ENCODE measurements around the gene ADAM10. TPM values are rescaled to one million over a fixed set of nuclear protein-coding genes. Genes with fewer than 3 reads are reported as not detected.

ADAM10 gene
- total RNA-seq, 2 experiments from 2014 or later: 61.9 to 103 TPM

DNA sequence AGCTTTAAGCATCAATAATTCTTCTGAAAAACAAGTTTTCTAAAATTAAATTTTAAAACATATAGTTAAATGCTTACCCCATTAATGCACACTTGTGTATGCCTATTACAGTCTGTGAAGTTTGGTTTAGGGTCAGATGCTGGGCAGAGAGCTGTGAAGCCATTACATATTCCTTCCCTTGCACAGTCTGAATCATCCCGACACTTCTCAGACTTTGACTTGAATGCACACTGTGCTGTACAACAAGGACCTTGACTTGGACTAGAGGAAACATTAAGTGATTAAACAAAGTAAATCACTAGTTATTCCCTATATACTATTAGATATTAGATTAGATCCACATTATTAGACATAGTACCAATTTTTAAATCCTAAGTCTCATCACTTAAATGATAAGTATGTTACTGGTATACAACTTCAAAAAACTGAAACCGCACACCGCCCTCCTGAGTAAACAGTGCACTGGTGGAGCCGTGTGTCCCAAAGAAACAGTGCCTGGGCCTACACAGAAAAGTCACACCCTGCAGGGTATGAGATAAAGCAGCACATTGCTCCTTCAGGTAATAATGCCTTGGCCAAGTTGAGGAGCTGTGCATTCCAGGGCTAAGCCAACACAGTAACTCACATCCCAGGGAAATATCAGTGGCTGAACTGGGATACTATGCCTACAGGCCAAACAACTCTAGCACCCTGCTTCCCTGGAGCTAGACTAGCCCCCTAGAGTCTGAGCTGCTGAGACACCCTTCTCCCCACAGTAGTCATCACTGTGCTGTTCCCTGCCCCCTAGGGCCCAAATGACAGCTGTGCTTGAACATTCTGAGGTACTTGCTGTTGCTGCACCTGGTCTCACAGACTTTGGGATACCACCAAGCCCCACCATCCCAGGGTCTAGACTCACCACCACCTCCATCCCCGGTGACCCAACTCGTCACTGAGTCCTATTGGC lies 137.5 kb downstream of the ADAM10 start:
- no peaks in the 10 kb centered on the region for H3K79me2 ChIP-seq (ENCODE audit: insufficient read depth, low read depth, low read length)
- DNase-seq (ENCODE audit: low spot score): no peak
- H3K4me3 ChIP-seq (ENCODE audit: low read depth, low read length, poor library complexity, severe bottlenecking): no peak overlapping the region
- H3K27ac ChIP-seq (ENCODE audit: low read depth, low read length, poor library complexity, severe bottlenecking): no peak overlapping the region
- H3K9me3 ChIP-seq (ENCODE audit: low read length): peaks cover 7% of the 10 kb centered on the region; the same call in 1 of the 2 replicates
- intact Hi-C loops (cut with micrococcal nuclease; ENCODE audit: unreplicated experiment): no loop called here
- H4K20me1 ChIP-seq (ENCODE audit: insufficient read depth, low read length): no peaks in the 10 kb centered on the region
- H3K9me2 ChIP-seq (ENCODE audit: insufficient read depth, low read length): no peaks in the 10 kb centered on the region
- POLR2A ChIA-PET: interaction anchor here (0.7 to 1.1 kb wide), 3 partner anchors 23 to 1820 kb away, joined by 3 read pairs; partner anchors contain the start of gene MINDY2
- H2AFZ ChIP-seq (ENCODE audit: low read length): no peak overlapping the region
- peaks cover 80% of the 10 kb centered on the region for H3K36me3 ChIP-seq (ENCODE audit: insufficient read depth, low read length)
- CTCF ChIA-PET (ENCODE audit: unreplicated experiment): no interaction called here
- no peaks in the 10 kb centered on the region for H3K4me1 ChIP-seq (ENCODE audit: insufficient read depth, low read length, poor library complexity, severe bottlenecking)
- H3K4me2 ChIP-seq (ENCODE audit: low read length): no peak overlapping the region
- BruUV-seq (replicated peaks): no TSS peak
- no peak for TF ChIP-seq EZH2phosphoT487 (IDR thresholded peaks at IDR 0.05; ENCODE audit: borderline replicate concordance, low read depth, low read length)
- TF ChIP-seq, protein P1, sequence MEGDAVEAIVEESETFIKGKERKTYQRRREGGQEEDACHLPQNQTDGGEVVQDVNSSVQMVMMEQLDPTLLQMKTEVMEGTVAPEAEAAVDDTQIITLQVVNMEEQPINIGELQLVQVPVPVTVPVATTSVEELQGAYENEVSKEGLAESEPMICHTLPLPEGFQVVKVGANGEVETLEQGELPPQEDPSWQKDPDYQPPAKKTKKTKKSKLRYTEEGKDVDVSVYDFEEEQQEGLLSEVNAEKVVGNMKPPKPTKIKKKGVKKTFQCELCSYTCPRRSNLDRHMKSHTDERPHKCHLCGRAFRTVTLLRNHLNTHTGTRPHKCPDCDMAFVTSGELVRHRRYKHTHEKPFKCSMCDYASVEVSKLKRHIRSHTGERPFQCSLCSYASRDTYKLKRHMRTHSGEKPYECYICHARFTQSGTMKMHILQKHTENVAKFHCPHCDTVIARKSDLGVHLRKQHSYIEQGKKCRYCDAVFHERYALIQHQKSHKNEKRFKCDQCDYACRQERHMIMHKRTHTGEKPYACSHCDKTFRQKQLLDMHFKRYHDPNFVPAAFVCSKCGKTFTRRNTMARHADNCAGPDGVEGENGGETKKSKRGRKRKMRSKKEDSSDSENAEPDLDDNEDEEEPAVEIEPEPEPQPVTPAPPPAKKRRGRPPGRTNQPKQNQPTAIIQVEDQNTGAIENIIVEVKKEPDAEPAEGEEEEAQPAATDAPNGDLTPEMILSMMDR (conservative IDR thresholded peaks at IDR 0.05; ENCODE audit: low read length): no peak

DNA sequence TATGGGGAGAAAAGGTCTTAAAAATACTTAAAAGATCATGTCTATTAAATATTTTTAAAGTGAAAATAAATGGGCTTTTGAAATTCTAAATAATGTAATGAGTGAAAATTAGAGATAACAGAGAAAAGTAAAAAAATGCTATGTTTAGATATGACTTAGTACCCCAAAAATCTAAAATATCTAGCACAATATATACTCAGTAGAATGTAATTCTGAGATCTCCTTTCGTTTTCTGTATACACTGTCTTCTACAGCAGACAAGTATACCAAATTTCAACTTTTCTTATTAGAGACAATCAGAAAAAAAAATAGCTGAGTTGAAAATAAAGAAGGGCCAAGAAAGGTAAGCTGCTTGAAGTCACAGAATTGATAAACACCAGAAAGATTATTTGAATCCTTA lies 140.8 kb downstream of the ADAM10 start:
- no peaks in the 10 kb centered on the region for H3K9me2 ChIP-seq (ENCODE audit: insufficient read depth, low read length)
- DNase-seq (ENCODE audit: low spot score): no peak
- ChIA-PET CTCF (ENCODE audit: unreplicated experiment) (no interaction called here), POLR2A (no interaction called here)
- H3K4me3 ChIP-seq (ENCODE audit: low read depth, low read length, poor library complexity, severe bottlenecking): no peak overlapping the region
- no peak for TF ChIP-seq EZH2phosphoT487 (IDR thresholded peaks at IDR 0.05; ENCODE audit: borderline replicate concordance, low read depth, low read length)
- TF ChIP-seq, protein P1 (conservative IDR thresholded peaks at IDR 0.05; ENCODE audit: low read length): no peak
- no peaks in the 10 kb centered on the region for H3K9me3 ChIP-seq (ENCODE audit: low read length)
- no TSS peak for BruUV-seq (replicated peaks)
- no peak overlapping the region for H2AFZ ChIP-seq (ENCODE audit: low read length)
- no peak overlapping the region for H3K27ac ChIP-seq (ENCODE audit: low read depth, low read length, poor library complexity, severe bottlenecking)
- intact Hi-C loops (cut with micrococcal nuclease; ENCODE audit: unreplicated experiment): no loop called here
- no peak overlapping the region for H3K4me2 ChIP-seq (ENCODE audit: low read length)
- no peaks in the 10 kb centered on the region for H3K79me2 ChIP-seq (ENCODE audit: insufficient read depth, low read depth, low read length)
- H3K36me3 ChIP-seq (ENCODE audit: insufficient read depth, low read length): peaks cover 62% of the 10 kb centered on the region
- H4K20me1 ChIP-seq (ENCODE audit: insufficient read depth, low read length): no peaks in the 10 kb centered on the region
- H3K4me1 ChIP-seq (ENCODE audit: insufficient read depth, low read length, poor library complexity, severe bottlenecking): no peaks in the 10 kb centered on the region

DNA sequence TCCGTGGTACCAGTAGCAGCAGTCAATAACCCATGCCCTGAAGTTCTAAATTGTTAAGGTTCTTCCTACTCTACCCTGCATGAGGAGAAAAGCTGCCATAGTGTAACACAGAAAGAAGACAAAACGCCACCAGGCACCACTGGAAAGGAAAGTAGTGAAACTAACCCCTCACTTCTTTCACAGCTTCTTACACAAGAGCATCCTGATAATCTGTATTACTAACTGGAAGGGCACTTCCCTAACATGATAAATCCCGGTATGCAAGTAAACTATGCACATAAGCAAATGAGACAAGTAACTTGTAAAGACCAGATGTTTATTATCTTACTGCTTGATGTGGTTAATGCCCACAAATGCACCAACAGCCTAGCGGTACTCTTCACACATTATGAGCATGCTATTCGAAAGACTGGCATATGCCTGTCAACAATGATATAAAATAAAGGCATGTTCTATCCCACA lies 141.3 kb downstream of the ADAM10 start:
- H4K20me1 ChIP-seq (ENCODE audit: insufficient read depth, low read length): no peaks in the 10 kb centered on the region
- no peak overlapping the region for H3K27ac ChIP-seq (ENCODE audit: low read depth, low read length, poor library complexity, severe bottlenecking)
- no peaks in the 10 kb centered on the region for H3K9me2 ChIP-seq (ENCODE audit: insufficient read depth, low read length)
- POLR2A ChIA-PET: no interaction called here
- intact Hi-C loops (cut with micrococcal nuclease; ENCODE audit: unreplicated experiment): no loop called here
- CTCF ChIA-PET (ENCODE audit: unreplicated experiment): no interaction called here
- no peak for DNase-seq (ENCODE audit: low spot score)
- no peaks in the 10 kb centered on the region for H3K4me1 ChIP-seq (ENCODE audit: insufficient read depth, low read length, poor library complexity, severe bottlenecking)
- no TSS peak for BruUV-seq (replicated peaks)
- no peaks in the 10 kb centered on the region for H3K9me3 ChIP-seq (ENCODE audit: low read length)
- no peak overlapping the region for H3K4me2 ChIP-seq (ENCODE audit: low read length)
- peaks cover 57% of the 10 kb centered on the region for H3K36me3 ChIP-seq (ENCODE audit: insufficient read depth, low read length)
- no peaks in the 10 kb centered on the region for H3K79me2 ChIP-seq (ENCODE audit: insufficient read depth, low read depth, low read length)
- H3K4me3 ChIP-seq (ENCODE audit: low read depth, low read length, poor library complexity, severe bottlenecking): no peak overlapping the region
- TF ChIP-seq, protein P1 (conservative IDR thresholded peaks at IDR 0.05; ENCODE audit: low read length): no peak
- TF ChIP-seq EZH2phosphoT487 (IDR thresholded peaks at IDR 0.05; ENCODE audit: borderline replicate concordance, low read depth, low read length): no peak
- no peak overlapping the region for H2AFZ ChIP-seq (ENCODE audit: low read length)
